ENCODE measurements around the gene FAM219B.

The FAM219B gene

GRCh38 chr15:74857671-74858368 lies 48.8 kb downstream of the FAM219B start:
- Mint-ChIP-seq H3K27ac (peak overlapping the region; percentile 39), H3K9me3 (no peaks in the 10 kb centered on the region), H3K4me1 (ENCODE audit: low read depth) (peaks cover 29% of the 10 kb centered on the region), H3K27me3 (ENCODE audit: low read depth) (no peaks in the 10 kb centered on the region), H3K4me3 (no peak overlapping the region), H3K36me3 (ENCODE audit: low read depth) (peaks cover 15% of the 10 kb centered on the region)
- no peak for DNase-seq (ENCODE audit: low spot score)

GRCh38 chr15:74857082-74857655 lies 49.5 kb downstream of the FAM219B start:
- Mint-ChIP-seq H3K27me3 (ENCODE audit: low read depth) (no peaks in the 10 kb centered on the region), H3K4me3 (no peak overlapping the region), H3K9me3 (no peaks in the 10 kb centered on the region), H3K27ac (peak overlapping the region; percentile 78), H3K4me1 (ENCODE audit: low read depth) (peaks cover 29% of the 10 kb centered on the region), H3K36me3 (ENCODE audit: low read depth) (peaks cover 20% of the 10 kb centered on the region)
- DNase-seq (ENCODE audit: low spot score) = no peak

GRCh38 chr15:74856537-74856936 lies 50.1 kb downstream of the FAM219B start:
- H3K4me1 Mint-ChIP-seq (ENCODE audit: low read depth) = peaks cover 29% of the 10 kb centered on the region
- H3K9me3 Mint-ChIP-seq = no peaks in the 10 kb centered on the region
- H3K4me3 Mint-ChIP-seq = no peak overlapping the region
- H3K27me3 Mint-ChIP-seq (ENCODE audit: low read depth) = no peaks in the 10 kb centered on the region
- no peak for DNase-seq (ENCODE audit: low spot score)
- H3K36me3 Mint-ChIP-seq (ENCODE audit: low read depth) = peaks cover 23% of the 10 kb centered on the region
- no peak overlapping the region for H3K27ac Mint-ChIP-seq

GRCh38 chr15:74855857-74856256 lies 50.8 kb downstream of the FAM219B start:
- no peak for DNase-seq (ENCODE audit: low spot score)
- Mint-ChIP-seq H3K36me3 (ENCODE audit: low read depth) (peaks cover 28% of the 10 kb centered on the region), H3K9me3 (no peaks in the 10 kb centered on the region), H3K27ac (peak overlapping the region; percentile 32), H3K27me3 (ENCODE audit: low read depth) (no peaks in the 10 kb centered on the region), H3K4me3 (no peak overlapping the region), H3K4me1 (ENCODE audit: low read depth) (peaks cover 29% of the 10 kb centered on the region)

- H3K27me3 Mint-ChIP-seq (ENCODE audit: low read depth) = no peaks in the 10 kb centered on the region
- peaks cover 26% of the 10 kb centered on the region for H3K4me1 Mint-ChIP-seq (ENCODE audit: low read depth)
- no peaks in the 10 kb centered on the region for H3K9me3 Mint-ChIP-seq
- H3K27ac Mint-ChIP-seq = no peak overlapping the region
- peaks cover 34% of the 10 kb centered on the region for H3K36me3 Mint-ChIP-seq (ENCODE audit: low read depth)
- no peak for DNase-seq (ENCODE audit: low spot score)
- H3K4me3 Mint-ChIP-seq = no peak overlapping the region
Measured at GRCh38 chr15:74854453-74855022, 52.1 kb downstream of the FAM219B start.

- no peak for DNase-seq (ENCODE audit: low spot score)
- H3K9me3 Mint-ChIP-seq = no peaks in the 10 kb centered on the region
- peaks cover 47% of the 10 kb centered on the region for H3K36me3 Mint-ChIP-seq (ENCODE audit: low read depth)
- peaks cover 13% of the 10 kb centered on the region for H3K4me1 Mint-ChIP-seq (ENCODE audit: low read depth)
- H3K27me3 Mint-ChIP-seq (ENCODE audit: low read depth) = no peaks in the 10 kb centered on the region
- no peak overlapping the region for H3K4me3 Mint-ChIP-seq
- H3K27ac Mint-ChIP-seq = no peak overlapping the region
Measured at GRCh38 chr15:74851960-74852359, 54.7 kb downstream of the FAM219B start.

- no peak overlapping the region for H3K27ac Mint-ChIP-seq
- no peak overlapping the region for H3K4me3 Mint-ChIP-seq
- H3K36me3 Mint-ChIP-seq (ENCODE audit: low read depth) = peaks cover 52% of the 10 kb centered on the region
- no peaks in the 10 kb centered on the region for H3K9me3 Mint-ChIP-seq
- no peaks in the 10 kb centered on the region for H3K27me3 Mint-ChIP-seq (ENCODE audit: low read depth)
- H3K4me1 Mint-ChIP-seq (ENCODE audit: low read depth) = peaks cover 14% of the 10 kb centered on the region
- DNase-seq (ENCODE audit: low spot score) = no peak
Measured at GRCh38 chr15:74850393-74850792, 56.3 kb downstream of the FAM219B start.

Measured in T-helper 2 cell treated with Interferon-gamma antibody and Interleukin-4, amounts not matched to agents 5 μg/mL and 100 μg/mL, for 36 hours (primary cell).